PC-3 (cell line): ENCODE data around the gene STAU1.

Experiments
- EZH2 ChIP-seq: fragments of 300-600 bp; sonication (generic); IDR thresholded peaks from one replicate; pipeline ENCODE4 v1.6.1; 2017; ENCODE audit warnings: antibody characterized with exemption, mild to moderate bottlenecking, low read length; ENCODE audit not compliant: unreplicated experiment
- TF ChIP-seq, protein P1 (sequence below): fragments of 300-600 bp; sonication (generic); conservative IDR thresholded peaks from 2 replicates; pipeline ENCODE4 v1.5.1; 2017; ENCODE audit warnings: antibody characterized with exemption, low read depth, mild to moderate bottlenecking, low read length

DNA sequence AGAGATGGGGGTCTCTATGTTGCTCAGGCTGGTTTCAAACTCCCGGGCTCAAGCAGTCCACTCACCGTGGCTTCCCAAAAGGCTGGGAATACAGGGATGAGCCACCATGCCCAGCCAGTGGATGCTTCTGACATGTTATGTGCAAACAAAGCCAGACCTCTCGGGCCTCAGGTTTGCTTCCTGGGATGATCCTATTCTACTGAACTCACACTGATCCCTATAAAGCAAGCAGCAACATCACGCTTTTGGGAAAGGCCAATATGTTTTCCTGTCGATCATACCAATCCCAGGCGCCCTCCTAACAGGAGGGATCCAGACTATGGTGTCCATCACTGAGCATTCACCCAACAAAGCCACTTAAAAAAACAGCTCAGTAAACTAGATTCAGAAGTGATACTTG lies 81.8 kb downstream of the STAU1 start:
- TF ChIP-seq, protein P1, sequence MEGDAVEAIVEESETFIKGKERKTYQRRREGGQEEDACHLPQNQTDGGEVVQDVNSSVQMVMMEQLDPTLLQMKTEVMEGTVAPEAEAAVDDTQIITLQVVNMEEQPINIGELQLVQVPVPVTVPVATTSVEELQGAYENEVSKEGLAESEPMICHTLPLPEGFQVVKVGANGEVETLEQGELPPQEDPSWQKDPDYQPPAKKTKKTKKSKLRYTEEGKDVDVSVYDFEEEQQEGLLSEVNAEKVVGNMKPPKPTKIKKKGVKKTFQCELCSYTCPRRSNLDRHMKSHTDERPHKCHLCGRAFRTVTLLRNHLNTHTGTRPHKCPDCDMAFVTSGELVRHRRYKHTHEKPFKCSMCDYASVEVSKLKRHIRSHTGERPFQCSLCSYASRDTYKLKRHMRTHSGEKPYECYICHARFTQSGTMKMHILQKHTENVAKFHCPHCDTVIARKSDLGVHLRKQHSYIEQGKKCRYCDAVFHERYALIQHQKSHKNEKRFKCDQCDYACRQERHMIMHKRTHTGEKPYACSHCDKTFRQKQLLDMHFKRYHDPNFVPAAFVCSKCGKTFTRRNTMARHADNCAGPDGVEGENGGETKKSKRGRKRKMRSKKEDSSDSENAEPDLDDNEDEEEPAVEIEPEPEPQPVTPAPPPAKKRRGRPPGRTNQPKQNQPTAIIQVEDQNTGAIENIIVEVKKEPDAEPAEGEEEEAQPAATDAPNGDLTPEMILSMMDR: no peak
- TF ChIP-seq EZH2: no peak
